Hematopoietic multipotent progenitor cell treated with erythropoietin and hydrocortisone succinate and interleukin-3 and kit ligand, for 15 days (in vitro differentiated cells): ENCODE data around the gene POFUT2.

ENCODE experiments used
- DNase-seq: peaks from one replicate; pipeline ENCODE4 v3.0.0-alpha.2; 2015; ENCODE audit warnings: low spot score

Gene POFUT2, protein sequence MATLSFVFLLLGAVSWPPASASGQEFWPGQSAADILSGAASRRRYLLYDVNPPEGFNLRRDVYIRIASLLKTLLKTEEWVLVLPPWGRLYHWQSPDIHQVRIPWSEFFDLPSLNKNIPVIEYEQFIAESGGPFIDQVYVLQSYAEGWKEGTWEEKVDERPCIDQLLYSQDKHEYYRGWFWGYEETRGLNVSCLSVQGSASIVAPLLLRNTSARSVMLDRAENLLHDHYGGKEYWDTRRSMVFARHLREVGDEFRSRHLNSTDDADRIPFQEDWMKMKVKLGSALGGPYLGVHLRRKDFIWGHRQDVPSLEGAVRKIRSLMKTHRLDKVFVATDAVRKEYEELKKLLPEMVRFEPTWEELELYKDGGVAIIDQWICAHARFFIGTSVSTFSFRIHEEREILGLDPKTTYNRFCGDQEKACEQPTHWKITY

DNA sequence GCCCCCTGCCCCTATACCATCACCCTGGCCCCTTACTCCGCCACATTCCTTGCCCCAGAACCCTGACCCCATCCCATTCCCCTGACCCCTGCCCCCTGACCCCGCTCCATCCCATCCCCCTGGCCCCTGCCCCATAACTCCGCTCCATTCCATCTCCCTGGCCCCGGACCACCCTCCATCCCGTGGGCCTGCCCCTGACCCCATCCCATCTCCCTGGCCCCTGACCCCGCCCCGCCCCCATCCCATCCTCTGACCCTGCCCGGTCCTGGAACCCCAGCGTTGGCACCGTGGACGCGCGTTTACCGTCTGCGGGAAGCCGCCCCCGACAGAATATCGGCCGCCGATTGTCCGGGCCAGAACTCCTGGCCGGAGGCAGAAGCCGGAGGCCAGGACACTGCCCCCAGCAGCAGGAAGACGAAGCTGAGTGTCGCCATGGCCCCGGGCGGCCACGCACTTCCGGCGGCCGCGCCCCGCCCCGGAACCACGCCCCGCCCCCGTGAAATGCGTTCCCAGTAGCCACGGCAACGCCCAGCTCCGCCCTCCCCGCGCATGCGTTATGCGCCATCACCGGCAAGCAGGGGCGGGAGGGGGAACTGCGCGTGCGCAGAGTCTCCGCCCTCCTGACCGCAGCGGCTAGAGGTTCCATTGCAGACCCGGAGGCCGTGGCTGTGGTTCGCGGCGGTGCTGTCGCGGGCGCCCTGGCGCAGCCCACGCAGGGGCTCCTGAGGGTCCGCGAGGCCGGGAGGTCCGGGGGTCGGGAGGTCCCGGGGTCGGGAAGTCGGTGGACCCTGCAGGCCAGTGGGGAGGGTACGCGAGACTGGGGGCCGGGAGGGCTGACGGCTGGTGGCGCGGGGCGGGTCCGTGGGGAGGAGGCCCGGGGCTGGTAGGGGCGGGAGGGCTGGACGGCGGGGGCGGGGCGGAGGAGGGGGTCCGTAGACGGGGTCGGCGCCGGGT lies at the start of gene POFUT2:
POFUT2 (minus strand) TSS at position 458 of the 954 bp plus-strand sequence; CDS start at position 434, 24 bp downstream.
- peak; percentile 98 for DNase-seq

DNA sequence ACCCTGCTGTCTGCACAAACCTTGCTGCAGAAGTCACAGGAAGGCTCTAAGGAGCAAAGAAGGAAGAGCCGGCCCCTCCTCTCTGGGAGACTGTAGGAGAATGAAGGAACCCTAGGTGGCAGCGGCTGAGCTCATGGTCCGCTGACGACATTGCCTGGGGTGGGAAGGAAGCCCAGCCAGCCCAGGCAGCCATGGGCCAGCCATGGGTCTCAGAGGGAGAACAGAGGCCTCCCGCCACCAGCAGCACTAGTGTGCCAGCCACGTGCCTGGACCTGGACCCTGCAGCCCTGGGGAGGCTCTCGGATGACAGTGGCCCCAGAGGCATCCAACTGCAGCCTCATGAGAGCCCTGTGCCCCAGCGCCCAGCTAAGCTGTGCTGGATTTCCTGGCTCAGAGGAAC lies 49.2 kb upstream of the POFUT2 start:
- DNase-seq: no peak

DNA sequence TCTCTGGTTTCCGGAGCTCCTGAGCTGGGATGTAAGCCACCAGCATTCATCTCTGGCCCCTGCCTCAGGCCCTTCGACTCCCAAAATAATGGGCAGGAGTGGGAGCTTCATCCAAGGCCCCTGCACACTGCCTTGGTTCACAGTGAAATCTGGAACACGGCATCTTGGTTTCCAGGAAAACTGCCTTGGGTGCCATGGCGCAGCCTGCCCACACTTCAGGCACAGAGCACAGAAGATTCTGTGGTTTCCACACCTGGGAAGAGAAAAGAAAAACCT lies 48.8 kb upstream of the POFUT2 start:
- no peak for DNase-seq

DNA sequence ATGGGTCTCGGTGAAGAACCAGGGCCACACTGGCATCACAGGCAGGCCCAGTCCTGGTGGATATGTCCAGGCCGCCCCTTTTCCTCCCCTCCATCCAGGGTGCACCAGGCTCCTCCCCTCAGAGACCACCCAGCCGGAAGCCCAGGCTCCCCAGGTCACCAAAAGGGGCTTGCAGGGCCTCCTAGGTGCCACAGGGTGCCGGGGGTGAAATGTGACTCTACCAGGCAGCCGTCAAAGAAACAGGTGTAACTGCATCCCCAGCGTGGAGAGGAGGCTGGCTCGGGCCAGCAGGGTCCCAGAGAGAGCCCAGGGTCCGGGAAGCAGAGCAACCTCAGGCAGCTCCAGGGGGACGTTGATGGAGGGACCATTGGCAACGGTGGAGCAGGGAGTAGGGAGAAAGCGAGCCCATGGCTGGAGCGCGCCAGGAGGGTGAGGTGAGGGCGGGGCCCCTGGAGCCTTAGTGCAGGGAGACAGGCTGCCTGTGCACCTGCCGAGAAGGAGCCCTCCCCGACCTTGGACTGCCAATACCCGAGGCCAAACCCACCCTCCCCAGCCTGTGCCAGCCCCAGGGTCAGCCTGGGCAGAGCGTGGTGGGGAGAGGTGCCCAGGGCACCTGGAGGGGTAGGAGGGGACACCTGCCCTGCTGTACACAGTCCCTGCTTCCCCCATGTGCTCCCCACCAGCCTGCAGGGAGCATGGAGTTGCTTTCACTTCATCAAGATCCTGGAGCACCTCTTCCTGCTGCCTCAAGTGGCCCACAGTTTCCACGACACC lies 48.3 kb upstream of the POFUT2 start:
- no peak for DNase-seq

DNA sequence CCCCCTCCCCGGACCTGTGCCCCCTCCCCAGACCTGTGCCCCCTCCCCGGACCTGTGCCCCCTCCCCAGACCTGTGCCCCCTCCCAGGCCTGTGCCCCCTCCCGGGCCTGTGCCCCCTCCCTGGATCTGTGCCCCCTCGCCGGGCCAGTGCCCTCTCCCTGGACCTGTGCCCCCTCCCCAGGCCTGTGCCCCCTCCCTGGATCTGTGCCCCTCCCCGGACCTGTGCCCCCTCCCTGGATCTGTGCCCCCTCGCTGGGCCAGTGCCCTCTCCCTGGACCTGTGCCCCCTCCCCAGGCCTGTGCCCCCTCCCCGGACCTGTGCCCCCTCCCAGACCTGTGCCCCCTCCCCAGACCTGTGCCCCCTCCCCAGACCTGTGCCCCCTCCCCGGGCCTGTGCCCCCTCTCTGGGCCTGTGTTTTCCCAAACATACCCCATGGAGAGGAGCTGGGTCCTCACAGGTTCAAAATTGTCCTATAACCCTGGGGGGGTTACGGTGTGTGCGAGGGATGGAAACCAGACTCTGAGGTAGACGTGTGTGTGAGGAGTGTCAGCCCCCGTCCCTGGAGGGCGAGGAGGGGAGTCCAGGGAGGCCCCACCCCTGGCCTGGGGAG lies 47.6 kb upstream of the POFUT2 start:
- DNase-seq: no peak

DNA sequence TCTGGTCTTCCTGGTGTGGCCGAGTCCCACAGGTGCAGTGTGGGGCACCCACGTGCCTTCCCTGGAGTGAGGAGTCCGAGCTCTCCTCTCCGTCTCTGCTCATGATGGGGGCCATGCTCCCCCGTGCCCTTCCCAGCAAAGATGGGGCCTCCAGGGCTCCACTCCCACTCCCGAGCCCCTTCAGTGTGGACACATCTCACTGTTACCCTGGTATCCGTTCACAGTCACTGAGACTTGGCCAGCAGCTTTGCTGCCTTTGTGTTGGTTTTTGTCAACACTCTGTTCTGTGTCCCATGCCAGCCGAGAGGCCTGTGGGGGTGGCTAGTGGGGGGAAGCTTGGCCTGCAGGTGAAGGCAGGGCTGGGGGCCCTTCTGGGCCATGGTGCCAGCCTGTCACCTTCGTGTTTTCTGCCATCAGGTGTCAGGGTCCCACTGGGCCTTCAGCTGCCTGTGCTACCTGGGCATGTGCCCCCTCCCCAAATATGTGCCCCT lies 46.9 kb upstream of the POFUT2 start:
- no peak for DNase-seq

DNA sequence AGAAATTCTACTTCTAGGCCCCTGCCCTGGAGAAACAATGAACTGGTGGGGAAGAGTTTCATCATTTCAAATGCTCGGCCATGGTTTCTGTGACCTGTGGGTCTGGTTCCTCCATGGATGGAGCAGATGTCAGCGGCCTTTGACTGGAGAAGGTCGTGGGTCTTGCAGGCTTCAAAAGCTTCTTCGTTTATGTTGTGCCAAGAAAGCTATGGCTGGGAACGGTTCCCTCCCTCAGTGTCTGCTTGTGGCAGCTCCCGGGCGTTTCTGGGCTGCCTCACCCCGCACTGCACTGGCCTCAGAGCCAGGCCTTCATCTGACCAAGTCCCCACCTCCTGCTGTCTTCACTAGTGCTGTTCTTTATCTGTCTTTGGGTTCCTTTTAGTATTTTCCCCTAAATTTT lies 46.4 kb upstream of the POFUT2 start:
- DNase-seq: no peak

DNA sequence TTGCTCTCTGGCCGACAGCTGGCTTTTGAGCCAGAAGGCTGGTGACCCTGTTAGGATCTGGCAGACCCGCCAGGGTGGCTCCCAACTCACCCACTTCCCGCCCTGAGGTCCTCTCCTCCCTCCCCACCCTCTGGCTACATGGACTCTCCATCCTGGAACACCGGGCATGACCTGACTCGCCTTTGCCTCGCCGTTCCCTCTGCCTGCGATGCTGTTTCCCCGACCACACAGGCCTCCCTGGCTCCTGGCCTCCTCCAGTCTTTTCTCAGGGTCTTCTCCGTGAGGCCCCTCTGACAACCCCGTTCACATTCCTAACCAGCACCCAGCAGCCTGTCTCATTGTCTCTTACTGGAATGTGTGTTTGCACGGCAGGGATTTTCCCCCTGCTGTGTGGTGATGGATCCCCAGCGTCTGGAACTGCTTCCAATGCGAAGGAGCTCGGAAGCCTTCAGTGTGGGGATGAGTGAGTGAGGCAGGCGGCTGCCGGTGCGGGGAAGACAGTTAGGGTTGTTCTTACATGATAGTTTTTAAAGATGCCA lies 46.0 kb upstream of the POFUT2 start:
- no peak for DNase-seq

DNA sequence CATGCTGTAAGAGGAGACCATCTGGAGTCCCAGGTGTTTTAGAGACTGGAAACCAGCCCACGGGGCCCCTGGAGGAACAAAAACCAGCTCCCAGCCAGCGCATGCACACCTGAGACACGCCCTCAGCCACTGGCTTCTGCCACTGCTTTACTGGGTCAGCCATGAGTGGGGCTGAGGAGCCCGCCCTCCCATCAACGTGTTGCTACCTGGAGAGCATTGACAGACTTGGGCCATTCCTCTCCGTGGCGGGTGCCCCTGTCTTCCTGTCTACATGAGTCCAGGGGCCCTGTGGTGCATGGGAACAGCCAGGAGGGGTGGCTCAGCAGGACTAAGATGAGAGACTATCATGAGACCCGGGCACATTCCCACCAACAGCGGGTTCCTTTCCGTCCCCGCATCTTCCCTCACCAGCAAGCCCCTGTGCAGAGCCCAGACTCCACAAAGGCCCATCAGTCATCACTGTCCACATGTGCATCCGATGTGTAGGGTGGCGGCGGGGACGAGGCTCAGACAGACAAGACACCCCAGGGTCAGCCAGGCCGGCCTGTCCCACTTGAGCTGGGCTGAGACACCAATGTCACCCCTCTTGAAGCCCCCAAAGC lies 45.4 kb upstream of the POFUT2 start:
- no peak for DNase-seq

DNA sequence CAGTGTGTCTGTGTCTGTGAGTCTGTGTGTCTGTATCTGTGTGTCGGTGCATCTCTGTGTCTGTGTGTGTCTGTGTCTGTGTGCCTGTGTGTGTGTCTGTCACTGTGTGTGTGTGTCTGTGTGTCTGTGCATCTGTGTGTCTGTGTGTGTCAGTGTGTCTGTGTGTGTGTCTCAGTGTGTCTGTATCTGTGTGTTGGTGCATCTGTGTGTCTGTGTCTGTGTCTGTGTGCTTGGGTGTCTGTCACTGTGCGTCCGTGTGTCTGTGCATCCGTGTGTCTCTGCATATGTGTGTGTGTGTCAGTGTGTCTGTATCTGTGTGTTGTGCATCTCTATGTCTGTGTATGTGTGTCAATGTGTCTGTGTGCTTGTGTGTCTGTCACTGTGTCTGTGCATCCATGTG lies 44.7 kb upstream of the POFUT2 start:
- no peak for DNase-seq

DNA sequence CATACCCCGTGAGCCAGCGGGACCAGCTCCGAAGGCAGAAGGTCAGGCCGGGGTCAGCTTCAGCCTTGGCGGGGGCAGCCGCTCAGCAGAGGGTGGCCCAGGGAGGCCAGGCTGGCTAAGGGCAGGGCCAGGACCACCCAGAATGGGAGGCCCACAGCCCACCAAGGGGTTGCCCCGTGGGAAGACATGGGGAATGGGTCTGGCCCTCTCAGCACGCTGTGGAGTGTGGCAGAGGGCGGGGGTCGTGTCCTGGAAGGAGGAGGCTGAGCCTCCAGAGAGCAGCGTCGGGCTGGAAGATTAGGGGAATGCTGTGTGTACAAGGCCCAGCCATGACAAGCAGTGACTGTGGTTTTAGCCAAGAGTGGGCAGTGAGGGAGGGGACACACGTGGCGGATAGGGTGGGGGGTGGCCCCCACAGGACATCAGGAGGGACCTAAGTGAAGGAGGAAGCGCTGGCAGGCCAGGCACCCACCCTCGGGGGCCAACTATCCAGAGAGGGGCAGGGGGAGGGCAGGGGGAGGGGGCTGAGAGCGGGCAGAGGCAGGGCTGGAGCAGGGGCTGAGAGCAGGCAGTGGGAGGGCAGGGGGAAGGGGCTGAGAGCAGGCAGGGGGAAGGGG lies 43.9 kb upstream of the POFUT2 start:
- no peak for DNase-seq

DNA sequence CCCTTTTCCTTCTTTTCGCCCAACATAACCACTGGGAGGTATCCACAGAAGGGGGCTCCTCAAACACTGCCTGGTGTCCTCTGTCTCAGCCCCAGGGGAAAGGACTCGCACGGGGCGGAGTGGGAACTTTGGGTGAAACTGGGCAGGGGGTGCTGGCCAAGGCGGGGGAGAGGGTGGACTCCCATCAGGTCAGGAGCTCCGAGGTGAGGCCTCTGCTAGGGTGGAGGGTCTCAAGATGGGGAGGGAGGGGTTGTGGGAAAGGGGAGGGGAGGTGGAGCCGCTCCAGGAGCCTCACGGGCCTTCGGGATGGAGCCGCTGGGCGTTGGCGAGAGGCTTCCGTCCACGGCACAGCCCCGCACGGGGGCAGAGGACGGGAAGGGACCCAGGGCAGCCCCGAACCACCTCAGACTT lies 43.2 kb upstream of the POFUT2 start:
- no peak for DNase-seq

DNA sequence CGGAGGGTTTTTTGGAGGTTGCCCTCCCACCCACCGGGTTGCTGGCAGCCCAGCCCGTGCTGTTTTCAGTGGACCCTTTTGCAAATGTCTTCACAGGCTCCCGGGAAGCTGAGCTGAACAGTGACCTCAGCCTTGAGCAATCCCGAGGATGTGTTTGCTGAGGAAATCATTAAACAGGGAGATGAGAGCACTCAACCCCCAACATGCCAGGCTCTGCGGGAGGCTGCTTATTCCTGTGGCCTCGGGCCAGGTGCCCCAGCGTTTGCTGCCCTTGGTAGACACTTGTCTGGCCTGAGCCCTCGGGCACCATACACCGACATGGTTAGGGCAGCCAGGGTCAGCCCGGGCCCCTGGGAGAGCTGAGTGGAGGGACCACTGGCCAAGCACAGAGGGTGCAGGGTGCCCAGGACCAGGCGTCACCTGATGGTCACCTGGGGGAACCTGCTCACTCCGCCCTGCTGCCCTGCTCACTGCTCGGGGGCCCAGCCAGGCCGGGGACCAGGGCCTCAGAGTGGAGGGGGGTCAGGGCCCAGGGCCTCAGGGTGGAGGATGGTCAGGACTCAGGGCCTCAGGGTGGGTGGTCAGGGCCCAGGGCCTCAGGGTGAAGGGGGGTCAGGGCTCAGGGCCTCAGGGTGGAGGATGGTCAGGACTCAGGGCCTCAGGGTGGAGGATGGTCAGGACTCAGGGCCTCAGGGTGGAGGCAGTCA lies 42.5 kb upstream of the POFUT2 start:
- no peak for DNase-seq

DNA sequence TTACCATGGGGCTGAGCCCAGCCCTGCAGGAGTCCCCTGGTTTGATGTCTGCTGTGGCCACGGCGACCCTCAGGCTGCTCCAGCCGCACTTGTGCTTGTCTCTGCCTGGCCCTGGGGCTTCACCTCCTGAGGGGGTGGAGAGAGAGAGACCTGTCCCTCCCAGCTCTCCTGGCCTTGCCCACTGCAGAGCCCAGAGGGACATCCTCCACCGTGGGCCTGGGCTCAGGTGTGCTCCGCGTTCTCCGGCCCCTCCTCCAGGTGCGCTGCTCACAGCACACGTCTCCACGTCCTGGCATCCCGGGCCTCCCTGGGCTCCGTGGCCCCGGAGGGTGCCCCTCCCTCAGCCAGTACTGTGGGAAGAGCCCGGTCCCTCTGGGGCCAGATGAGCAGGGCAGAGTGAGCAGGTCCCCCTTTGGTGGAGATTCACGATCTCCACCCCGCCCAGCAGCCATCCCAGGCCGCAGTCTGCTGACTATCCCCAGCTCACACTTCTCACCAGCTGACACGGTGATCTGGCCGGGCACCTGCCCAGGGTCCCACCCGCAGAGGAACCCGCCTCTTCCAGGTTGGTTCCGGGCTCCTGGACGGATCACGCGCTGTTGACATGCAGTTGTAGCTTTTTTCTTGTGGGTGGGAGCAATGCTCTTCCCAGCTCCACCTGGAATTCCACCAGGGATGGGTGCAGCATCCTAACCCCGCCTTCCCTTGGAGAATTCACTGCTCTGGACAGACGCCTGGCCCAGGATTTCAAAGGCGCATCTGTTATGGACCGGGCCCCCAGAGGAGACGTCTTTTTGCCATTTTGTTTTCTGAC lies 41.8 kb upstream of the POFUT2 start:
- DNase-seq: no peak

DNA sequence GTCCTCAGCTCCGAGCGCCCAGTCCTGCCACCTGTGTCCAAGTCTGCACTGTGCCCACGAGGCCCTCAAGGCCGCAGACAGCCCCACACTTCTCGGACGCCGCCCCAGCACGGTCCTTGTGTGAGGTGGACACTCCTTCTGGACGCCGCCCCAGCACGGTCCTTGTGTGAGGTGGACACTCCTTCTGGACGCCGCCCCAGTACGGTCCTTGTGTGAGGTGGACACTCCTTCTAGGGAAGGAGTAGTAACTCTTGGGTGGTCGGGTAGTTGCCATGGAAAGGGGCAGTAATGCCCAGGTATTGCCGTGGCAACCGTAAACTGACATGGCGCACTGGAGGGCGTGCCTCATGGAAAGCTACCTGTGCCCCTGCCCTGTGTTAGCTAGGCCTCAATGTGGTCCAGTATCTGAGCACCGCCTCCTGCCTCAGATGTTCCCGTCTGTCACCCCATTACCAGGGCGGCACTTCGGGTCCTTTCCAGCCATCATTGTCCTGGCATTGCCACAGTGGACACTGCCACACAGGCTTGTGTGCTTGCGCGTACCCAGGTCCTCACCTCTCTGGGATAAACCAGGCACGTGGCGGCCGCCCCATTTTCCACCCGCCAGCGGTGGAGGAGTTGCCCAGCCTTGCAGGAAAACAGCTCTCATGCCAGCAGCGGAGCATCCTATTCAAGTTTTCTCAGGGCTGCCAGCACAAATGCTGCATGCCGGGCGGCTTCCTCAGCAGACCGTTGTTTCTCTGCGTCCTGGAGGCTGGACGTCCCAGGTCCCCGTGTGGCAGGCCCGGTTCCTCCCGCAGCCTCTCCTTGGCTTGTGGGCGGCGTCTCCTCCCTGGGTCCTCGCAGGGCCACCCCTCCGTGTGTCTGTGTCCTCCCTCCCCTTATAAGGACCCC lies 40.8 kb upstream of the POFUT2 start:
- no peak for DNase-seq

DNA sequence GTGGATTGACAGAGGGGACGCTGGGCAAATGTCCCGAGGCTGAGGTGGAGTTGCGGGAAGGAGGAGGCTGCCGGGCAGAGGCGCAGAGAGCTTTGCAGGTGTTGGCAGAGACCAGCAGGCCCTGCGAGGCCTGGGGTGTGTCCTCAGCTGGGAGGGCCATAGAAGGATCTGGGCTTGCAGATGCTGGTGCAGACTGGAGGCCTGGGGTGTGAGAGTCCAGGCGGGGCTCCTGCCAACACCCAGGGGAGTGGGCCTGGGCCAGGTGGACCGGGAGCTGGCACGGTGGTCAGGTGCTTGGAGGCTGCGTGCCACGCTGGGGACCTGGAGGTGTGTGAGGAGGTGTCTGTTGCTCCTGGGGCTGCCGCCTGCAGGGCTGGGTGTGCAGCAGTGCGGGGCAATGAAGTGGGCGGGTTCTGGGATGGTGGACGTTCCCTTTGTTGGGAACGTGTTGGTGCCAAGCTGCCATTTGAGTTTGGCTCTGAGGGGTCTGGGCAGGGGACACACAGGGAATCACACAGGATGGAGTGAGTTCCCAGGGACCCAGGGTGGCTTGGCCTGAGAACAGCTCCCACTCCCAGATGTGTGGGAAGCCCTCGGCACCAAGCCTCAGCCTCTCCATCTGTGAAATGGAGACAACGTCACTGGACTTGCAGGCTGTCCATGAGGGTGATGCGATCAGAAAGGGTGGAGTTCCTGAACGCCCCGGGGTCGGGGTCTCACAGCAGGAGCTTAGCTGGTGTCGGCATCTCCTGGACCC lies 39.9 kb upstream of the POFUT2 start:
- no peak for DNase-seq

DNA sequence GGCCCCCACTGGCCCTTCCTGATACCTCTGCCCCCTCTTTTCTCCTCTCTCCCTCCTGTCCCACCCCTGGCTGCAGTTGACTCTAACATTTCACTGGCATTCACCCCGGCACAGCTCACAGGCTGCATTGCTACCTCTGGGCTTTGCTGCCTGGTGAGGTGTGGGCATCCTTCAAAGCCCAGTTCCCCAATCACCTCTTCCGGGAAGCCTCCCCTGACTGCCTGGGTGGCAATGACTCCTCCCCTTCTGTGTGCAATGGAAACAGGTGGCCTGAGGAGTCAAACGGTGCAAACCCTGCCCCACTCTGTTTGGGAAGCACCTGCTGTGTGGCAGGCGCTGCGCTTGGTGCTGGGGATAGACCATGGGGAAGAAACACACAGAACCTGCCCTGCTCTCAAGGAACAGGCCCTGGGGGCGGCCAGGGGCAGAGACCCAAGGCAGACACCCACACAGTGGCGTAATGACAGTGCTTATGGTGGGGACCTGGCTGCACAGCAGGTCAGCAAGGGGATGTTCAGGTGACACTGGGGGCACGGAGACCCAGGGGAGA lies 39.3 kb upstream of the POFUT2 start:
- DNase-seq: no peak
